Epithelial cell of esophagus (primary cell): ENCODE results near the gene MIPEP.
A peak's percentile ranks its signal among the peaks of the same experiment; 100 is the strongest.

Experiments
- DNase-seq: peaks from one replicate; pipeline ENCODE4 v3.0.0; 2010; ENCODE audit warnings: low read depth
- H3K4me3 ChIP-seq: 2 replicates; pipeline ENCODE4 v1.5.1; 2011; ENCODE audit warnings: mild to moderate bottlenecking, low read length, control low read depth
- CTCF ChIP-seq: IDR thresholded peaks from 2 replicates; pipeline ENCODE4 v1.5.1; 2011; ENCODE audit warnings: low read depth, mild to moderate bottlenecking, low read length, control low read depth, inconsistent platforms; ENCODE audit not compliant: insufficient read depth; ENCODE audit errors: missing control alignments

The MIPEP gene

GRCh38 chr13:23796551-23796950 is 92.6 kb downstream of the MIPEP start:
- DNase-seq: peak; percentile 12

GRCh38 chr13:23794267-23795161 is 94.7 kb downstream of the MIPEP start:
- DNase-seq: peak; percentile 39
- H3K4me3 ChIP-seq: no peak overlapping the region
- TF ChIP-seq CTCF: no peak

More at GRCh38 chr13:23796551-23796950, 92.6 kb downstream of the MIPEP start:
- TF ChIP-seq CTCF: no peak
- H3K4me3 ChIP-seq: no peak overlapping the region

- no peak for TF ChIP-seq CTCF
- no peak overlapping the region for H3K4me3 ChIP-seq
- DNase-seq: no peak
These were observed 95.5 kb downstream of the MIPEP start for GRCh38 chr13:23793711-23794110.

GRCh38 chr13:23792680-23793079 is 96.5 kb downstream of the MIPEP start:
- no peak for TF ChIP-seq CTCF
- no peak for DNase-seq
- no peak overlapping the region for H3K4me3 ChIP-seq

GRCh38 chr13:23790577-23791170 is 98.5 kb downstream of the MIPEP start:
- H3K4me3 ChIP-seq: no peak overlapping the region
- no peak for DNase-seq
- no peak for TF ChIP-seq CTCF

GRCh38 chr13:23789576-23790346 is 99.4 kb downstream of the MIPEP start:
- no peak for DNase-seq
- no peak for TF ChIP-seq CTCF
- no peak overlapping the region for H3K4me3 ChIP-seq
